HG02610 (cell line): Measurements from ENCODE around the gene RAB36.

Experiments used
- ATAC-seq: cut with Tn5 transposase; IDR thresholded peaks from one replicate; pipeline ENCODE4 v1.9.1; 2021; ENCODE audit warnings: mild to moderate bottlenecking, moderate library complexity; ENCODE audit not compliant: unreplicated experiment

RAB36 gene

DNA sequence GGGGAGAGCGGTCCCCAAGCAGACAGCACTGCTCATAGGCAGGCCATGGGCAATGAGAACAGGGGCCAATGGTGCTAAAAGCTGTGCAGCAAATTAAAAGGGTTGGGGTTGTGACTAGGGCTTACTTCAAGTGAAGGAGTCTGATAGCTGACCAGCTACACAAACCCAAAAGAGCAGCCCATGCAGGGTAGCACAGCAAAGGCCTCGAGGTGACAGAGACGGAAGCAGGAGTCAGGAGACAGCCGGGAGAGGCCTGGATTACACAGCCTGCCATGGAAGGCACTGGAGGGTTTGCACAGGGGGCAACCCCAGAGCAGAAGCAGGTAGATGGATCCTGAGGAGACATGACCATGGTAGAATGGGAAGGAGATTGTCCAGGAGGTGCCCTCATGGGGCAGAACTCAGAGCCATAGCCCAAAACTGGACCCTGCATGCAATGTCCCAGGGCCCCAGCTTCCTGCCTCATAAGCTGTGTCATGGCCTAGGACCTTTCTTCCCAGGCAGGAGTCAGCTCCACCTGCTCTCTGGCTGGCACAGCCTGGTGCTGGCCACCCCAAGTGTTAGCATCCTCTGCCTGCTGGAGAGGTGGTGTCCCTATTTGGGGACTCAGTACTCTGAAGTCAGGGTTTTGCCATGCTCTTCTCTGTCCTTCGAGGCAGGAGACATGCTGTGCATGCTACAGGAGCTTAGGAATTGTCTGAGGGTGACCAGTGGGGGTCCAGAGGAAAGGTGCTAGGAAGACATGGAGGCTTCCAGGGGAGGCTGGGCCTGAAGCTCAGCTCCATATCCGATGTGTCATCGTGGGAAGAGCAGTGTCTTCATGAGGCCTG is 36.8 kb upstream of the RAB36 start:
- ATAC-seq: no peak

- ATAC-seq: no peak
These were observed 36.3 kb upstream of the RAB36 start for GRCh38 chr22:23109079-23109347.

GRCh38 chr22:23109441-23109978 is 35.8 kb upstream of the RAB36 start:
- no peak for ATAC-seq

DNA sequence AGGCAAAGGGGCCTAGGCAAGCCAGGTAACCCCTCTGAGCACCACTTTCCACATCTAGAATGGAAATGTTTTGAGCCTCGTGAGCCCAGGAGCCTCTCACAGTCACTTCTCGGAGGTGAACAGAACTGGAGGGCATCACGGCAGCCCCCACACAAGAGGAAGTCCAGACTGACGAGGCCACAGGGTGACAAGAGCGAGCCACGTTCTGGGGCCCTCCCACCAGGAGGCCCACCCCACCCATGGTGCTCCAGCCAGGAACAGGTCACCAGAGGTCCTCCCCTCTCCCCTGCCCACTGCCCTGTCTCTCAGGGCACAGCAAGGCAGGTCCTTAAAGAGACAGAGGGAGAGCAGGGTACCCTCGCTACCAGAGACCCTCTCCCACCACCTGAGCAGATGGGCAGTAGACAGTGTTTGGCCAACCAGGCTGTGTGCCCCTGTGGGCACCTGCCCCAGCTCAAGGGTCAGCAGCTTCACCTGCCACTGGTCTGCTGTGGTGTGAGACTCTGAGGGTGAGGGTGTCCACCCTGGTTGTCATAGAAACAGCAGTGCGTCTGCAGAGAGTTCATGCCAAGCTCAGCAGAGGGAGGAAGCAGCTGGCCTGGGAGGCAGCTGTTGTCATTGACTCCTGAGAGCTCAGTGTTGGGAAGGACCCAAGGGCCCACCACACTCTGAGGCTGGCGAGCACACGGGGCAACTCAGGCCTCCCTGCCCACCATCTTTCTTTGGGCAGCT is 34.9 kb upstream of the RAB36 start:
- ATAC-seq: no peak

GRCh38 chr22:23110922-23111527 is 34.3 kb upstream of the RAB36 start:
- no peak for ATAC-seq

- no peak for ATAC-seq
These were observed 32.7 kb upstream of the RAB36 start for GRCh38 chr22:23112472-23113012.

DNA sequence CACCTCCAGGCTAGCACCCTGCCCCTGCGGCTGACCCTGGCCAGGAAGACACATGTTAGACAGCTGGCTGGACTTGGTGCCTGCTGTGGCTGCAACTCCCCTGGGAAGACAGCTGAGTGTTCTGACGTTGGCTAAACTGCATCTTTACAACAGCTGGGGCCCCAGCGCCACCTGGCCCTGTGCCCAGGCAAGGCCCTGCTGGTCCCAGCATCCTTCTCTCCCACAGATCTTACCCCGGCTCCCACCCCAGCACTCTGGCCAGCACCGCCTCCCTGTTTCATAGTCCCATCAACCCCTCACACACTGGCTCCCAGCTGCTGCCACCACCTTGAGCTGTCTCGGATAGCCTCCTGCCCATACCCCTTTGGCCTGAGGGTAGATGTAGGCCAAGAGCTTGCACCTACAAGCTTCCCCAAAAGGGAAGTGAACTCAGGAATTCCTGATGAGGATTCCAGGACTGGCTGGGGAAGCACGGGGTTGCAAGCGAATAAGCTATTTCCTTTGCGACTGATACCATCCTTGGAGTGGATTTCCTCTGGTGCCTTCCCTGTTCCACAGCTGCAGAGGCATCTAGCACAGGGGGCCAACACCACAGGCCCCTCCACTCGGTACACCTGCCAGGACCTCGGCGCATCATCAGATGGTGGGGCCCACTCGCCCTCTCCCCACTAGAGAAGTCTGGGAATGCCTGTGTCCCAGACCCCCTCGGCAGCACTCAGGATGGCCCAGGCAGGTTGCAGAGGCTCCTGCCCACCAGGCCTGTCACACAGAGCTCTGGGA is 32.0 kb upstream of the RAB36 start:
- ATAC-seq: no peak

GRCh38 chr22:23113847-23114720 is 31.2 kb upstream of the RAB36 start:
- ATAC-seq: no peak

GRCh38 chr22:23114721-23115020 is 30.6 kb upstream of the RAB36 start:
- no peak for ATAC-seq

DNA sequence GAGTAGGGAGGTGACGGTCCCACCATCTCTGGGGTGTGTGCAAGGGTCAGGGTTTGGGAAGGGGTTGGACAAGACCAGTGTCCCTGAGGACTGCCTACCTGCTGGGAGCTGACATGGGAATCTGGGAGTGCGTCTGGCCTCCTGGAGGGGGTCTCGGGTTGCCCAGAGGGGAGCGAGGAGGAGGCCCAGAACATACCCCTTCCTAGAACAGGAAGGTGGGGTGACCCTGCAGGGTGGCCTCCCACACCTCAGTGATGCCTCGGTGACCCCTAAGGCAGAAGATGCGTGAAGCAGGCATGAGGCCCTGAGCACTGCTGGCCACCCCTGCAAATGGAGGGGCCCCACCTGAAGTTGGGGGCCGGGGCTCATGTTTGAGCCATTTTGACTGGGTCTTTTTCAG is 29.9 kb upstream of the RAB36 start:
- ATAC-seq: no peak

GRCh38 chr22:23115825-23116494 is 29.3 kb upstream of the RAB36 start:
- ATAC-seq: no peak

DNA sequence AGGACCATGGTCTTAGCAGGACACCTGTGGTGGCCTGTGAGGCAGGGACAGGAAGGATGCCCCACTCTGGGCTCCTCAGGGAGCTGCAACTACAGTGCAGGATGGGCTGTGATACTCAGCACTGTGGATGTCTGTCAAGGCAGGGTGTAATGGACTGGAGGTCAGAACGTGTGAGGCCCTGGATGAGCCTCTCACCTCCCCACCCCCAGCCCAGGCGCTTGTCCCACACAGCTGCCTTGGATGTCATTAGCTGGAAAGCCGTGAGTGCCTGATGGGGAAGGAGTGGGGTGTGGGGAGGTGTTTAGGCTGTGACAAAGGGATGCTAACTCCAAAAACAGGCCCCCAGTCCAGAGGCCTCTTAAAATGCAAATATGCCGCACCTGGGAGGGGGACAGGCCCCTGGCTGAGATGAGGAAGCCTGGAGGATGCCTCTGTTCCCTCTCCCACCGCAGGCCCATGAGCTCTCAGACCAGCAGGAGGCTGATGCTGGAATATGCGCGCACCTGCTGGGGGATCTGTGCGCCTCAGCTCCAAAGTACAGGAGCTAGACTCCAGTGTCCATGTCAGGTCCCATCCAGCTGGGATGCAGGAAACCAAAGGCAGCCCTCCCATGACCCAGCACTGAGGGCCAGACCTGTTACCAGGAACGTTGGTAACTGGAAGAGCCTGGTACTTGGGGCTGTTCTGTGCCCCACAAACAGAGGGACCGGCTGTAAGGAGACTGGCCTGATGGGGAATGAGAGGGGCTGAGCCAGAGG is 28.6 kb upstream of the RAB36 start:
- no peak for ATAC-seq

- ATAC-seq: no peak
These were observed 28.0 kb upstream of the RAB36 start for GRCh38 chr22:23117275-23117674.

- no peak for ATAC-seq
These were observed 27.2 kb upstream of the RAB36 start for GRCh38 chr22:23117891-23118646.

GRCh38 chr22:23118647-23119493 is 26.4 kb upstream of the RAB36 start:
- no peak for ATAC-seq

- ATAC-seq: no peak
These were observed 25.5 kb upstream of the RAB36 start for GRCh38 chr22:23119494-23120414.
